Ecto neural progenitor cell (in vitro differentiated cells): ENCODE data around the gene GOLT1A.

ENCODE experiments used
- DNase-seq: peaks from one replicate; pipeline ENCODE4 v3.0.0-alpha.2; 2018; ENCODE audit warnings: low spot score

Gene GOLT1A, protein sequence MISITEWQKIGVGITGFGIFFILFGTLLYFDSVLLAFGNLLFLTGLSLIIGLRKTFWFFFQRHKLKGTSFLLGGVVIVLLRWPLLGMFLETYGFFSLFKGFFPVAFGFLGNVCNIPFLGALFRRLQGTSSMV

DNA sequence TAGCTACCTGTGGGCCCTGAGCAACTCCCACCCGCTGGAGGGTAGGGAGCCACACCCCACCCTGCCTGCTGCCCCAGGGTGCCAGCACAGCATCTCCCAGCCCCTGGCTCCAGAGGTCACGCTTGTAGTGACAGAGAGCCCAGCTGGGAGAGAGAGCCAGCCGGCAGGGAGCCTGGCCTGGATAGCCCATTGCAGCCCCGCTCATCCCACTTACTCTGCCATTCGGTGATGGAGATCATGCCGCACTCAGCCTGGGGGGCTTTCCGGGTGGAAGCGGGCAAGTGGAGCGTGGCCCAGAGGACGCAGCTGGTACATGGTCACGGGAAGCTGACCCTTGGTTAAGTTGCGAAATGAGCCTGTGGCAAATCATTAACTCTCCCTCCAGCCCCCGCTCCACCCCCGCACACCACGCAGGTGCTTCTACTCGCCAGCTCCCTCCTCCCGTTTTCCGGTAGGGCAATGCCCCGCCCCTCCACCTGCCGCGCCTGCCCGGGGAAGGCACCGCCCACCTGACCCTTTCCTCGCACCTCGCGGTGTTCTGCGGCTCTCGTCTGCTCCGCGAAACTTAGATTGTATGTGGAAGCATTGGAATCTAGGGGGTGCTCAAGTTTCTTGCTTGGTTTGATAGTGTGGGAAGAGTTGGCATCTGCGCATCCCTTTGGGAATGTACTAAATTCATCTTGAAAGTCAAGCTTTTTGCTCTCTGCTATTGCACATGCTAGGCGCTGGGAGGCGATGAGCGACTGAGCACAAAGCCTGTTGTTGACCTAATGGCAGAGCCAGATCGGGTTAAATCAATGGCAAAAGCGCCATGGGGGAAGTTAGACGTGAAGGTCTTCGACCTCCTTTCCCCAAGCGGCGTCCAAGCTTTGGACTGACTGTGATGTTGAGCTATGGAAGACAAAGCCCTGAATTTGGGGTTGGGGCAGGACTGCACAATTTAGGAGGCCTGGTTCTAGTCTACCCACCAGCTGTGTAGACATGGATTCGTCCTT lies at the start of gene GOLT1A:
GOLT1A (minus strand) TSS at position 321 of the 995 bp plus-strand sequence; CDS start at position 239, 82 bp downstream.
- peak; percentile 81 for DNase-seq

DNA sequence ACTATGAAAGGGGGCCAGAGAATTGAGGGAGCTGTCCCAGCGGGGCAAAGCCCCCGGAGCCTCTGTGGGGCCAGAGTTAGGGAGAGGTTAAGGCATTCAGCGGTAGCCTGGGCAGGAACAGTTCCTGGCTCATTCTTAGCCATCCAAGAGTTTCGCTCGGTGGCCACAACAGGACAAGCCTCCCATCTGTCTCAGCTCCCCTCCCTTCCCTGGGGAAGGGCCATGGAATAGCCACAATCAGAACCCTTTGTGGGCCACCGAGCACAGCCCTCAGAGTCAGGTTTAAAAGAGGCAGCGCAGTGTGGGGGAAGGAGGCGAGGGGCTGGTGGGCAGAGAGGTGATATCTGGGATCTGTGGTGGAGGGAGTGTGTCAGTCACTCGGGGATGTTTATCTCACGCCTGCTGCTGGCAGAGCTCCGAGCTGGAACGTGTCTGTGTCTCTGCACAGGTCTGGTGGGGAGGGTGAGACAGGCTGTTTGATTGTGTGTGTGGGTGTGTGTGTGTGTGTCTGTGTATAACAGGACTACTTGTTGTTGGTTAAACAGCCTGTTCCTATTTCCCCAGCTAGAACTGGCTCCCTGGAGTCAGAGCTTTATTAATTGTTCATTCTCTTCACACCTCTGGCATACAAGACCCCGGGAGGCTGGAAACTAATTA lies 49.6 kb upstream of the GOLT1A start:
- no peak for DNase-seq

DNA sequence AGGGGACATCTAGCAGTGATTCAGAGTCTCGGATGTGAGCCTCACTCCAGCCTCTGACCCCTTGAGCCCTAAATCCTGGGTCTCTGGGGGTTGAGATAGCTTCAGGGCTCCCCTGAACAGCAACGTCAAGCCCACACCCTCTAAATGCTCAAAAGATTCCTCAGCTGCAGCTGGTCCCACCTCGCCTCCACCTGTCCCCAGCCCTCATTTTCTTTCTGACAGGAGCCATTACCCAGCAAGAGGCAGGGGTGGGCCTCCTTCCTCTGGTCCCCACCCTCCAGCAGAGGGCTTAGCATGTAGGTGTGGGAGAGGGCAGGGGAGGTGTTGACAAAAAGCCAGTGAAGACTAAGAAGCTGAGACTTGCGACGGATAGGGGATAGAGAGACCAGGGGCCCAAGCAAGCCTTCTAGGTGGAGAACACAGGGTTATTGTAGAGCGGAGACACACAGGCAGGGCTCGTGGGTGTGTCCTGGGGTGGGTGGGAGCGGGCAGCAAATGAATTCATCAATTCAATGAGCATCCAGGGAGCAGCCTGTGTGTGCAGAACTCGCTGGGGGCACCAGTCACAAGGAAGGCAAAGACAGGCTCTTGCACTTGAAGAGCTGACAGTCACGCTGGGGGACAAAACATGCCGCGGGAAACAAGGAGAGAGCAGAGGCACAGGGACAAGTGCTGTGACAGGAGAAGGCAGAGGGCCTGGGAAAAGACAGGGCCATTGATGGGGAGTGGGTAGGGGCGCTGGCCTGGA lies 48.9 kb upstream of the GOLT1A start:
- DNase-seq, result no peak

DNA sequence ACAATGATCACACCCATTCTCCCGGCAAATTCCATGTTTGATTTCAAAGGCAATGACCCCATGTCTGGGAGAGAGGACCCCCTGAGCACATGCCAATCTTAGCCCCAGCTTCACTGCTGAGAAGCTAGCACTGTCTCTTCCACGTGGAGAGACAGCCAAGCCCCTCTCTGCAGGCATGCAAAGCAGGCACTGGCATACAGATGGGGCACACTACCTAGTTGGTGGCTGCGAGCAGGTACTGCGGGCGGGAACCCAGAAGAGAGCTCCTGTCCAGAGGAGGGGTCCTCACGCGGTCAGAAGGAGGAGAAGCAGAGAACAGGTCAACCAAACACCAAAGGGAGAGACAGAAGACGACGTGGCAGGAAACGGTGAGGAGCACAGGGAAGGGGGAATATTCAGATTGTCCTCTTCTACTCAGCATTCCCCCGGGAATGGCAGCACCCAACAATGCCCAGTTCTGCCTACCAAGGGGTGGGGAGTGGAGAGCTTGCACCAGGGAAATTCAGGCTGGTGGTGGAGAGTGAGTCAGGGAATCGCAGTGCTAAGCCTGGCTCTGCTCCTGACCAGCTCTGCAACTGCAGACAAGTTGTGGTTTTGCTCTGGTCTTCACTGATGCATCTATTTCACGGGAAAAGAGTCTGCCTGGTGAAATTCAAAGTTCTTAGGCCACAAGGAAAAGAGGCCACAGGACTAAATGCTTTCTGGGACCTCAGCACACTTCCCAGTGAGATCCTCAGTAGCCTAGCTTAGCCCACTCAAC lies 48.1 kb upstream of the GOLT1A start:
- no peak for DNase-seq

DNA sequence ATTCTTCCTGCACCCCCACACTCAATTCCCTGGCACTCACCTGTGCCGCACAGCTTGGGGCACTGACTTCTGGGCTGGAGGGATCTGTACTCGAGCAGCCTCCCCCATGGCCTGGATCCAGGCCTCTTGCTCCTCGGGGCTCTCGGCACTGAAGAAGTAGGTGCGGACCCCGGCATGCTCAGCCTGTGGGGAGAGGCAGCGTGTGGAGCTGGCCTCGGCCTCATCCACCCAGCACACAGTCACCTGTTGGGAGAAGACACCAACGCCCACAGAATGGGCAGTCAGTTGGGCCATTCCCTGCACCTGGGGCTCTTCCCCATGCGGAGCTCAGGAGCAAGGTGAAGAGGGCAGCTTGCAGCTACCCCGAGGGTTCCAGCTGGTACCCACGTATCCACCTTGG lies 47.5 kb upstream of the GOLT1A start:
- DNase-seq, result no peak

DNA sequence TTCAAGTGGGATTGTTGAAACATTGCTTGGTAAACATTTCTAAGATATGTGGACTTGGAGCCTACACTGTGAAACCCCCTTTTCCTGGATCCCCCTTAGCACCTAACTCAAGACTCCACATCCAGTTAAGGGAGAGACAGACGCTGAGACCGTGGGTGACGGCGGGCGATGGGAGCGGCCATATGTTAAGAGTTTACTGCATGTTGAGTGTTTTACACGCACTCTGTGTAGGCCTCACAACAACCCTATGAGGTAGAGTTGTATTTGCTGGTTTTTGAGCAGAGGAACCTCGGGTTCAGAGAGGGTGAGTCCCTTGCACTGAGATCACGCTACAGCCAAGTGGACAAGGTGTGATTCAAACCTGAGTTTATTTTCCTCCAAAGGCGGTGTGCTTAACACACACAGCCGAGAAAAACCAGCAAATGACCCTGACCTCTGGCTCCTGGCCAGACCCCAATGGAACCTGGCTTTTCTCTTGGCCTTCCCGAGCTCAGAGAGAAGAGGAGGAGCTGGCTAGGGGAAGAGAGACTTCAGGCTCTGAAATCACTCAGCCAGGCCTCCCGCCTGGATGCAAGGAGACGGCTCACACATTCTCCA lies 46.9 kb upstream of the GOLT1A start:
- no peak for DNase-seq

DNA sequence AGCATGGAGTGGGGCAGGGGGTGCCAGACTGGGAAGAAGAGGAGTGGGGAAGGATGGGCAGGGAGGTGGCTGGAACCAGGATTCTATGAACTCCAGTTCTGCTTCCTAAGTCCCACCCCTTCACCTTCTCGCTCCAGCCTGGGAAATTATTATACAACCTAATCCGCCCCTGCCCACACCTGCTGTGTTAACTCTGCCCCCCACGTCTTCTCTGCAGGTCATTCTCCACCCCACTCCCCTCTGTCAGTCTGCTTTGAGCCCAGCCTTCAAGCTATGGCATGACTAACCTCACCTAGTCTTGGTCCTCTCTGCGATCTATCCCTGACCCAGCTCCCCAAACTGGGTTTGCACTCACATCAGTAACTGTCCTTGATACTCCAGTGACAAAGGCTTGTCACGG lies 46.0 kb upstream of the GOLT1A start:
- DNase-seq, result no peak

DNA sequence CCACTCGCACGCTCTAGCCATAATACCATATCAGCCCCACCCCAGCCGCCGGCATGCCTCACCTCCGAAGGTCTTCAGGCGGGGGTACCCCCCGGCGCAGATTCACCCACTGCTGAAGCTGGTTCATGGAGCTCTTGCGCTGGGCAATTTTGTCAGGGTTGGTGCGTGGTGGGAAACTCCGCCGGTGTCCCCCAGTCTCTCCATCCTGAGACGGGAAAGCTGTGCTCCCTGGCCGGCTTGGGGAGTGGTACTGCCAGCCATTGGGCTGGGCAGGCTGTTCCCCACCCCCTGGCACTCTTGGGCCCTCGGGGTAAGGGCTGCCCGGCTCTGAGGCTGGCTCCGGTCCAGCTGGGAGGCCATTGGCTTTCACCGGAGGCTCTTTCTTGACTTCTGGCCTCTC lies 45.4 kb upstream of the GOLT1A start:
- DNase-seq, result no peak

DNA sequence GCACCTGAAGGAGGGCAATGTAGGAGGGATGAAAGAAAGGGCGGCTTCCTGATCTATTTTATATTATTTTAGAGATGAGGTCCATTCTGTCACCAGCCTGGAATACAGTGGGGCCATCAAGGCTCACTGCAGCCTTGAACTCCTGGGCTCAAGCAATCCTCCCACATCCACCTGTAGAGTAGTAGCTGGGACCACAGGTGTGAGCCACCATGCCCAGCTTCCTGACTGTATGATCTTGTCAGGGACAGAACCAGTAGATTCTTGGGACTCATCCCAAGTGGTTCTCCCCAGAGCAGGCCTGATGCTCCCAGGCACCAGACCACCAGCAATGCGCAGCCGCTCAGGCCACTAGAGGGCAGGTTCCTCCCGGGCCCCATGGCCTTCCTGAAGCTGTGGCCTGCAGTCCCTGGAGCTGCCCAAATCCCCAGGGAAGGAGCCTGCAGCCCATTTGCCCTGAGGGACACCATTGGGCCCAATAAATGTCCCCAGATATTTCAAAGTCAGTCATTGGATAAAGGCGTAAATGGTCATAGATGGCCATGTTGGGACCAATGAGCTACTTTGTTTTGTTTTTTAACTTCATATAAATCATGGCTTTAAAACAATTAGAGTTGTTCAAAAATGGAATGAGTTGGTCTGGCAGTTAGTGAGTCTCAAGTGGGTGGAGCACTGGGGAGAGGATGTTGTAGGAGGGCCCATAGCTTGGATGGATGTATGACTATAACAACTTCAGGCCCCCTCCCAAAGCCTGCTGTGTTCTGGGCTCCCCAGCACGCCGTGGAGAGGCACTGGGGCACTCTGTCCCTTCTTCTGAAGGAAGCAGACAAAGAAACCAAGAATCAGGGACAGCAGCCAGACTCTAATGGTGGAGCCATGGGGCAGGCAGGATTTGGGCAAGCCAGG lies 44.7 kb upstream of the GOLT1A start:
- DNase-seq, result peak; percentile 84

DNA sequence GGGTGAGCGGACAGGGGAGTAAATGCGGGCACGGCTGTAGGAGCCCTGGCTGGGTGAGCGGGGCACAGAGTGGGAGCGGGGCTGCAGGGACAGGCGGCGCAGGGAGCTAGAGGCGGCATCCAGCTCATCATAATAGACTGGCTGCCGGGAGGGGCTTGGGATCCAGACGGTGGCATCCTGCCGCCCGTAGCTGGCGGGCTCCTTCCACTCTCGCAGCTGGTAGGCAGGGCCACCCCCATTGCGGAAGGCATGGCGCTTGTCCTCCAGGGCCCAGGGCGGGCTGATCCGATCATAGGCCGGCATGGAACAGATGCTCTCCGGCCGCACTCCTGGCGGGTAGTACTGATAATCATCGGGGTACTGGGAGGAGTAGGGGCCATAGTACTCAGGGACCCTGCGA lies 43.7 kb upstream of the GOLT1A start:
- no peak for DNase-seq

DNA sequence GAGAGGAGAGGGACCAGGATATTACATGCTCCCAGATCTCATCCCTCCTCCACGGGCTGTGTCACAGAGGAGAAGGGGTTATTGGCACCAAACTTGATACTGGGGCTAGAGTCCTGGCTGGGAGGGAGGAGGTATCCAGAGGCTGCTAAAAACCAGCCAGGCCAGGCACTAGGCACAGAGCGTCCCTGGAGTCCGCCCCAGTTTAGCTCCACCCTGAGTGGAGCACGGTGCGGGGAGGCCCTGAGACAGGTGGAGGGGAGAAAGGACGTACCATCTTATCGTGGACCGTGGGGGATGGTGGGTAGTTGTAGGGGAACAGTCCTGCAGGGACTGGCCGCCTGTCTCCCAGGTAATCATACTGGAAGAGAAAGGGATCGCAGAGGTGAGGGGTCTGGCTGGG lies 42.7 kb upstream of the GOLT1A start:
- no peak for DNase-seq

DNA sequence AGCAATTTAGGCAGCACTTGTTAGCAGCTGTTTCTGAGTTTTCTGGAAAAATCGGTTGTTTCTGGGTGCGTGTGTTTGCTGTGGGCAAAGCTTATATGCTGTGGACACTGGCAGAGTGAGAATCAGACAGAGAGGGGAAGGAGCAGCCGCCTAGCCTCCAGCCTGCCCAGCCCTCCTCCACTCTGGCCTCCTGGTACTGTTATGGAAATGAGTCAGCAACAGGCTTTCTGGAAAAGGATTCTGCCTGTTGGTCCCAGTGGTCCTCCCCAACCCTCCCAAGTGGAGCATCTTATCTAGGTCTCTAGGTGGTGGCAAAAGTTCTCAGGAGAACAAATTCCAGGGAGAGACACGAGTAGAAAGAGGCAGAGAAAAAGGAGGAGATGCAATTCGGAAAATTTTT lies 42.2 kb upstream of the GOLT1A start:
- no peak for DNase-seq

DNA sequence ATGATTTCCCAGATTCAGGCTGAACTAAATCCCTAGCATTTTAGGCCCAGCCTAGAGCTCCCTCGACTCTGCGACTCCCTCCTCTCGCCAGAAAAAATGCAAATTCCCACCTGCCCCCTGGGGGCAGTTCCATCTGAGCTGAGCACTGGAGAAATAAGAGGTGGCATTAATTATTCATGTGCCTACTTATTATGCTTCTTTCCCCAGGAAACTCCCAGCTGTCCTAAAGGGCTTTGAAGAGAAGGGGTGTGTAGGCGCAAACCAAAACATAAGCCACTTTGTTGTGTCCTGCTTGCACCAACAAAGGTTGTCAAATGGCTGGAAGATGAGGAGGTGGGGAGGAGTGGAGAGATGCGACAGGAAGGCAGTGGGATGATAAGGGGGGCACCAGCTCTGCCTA lies 41.4 kb upstream of the GOLT1A start:
- DNase-seq, result peak; percentile 67

DNA sequence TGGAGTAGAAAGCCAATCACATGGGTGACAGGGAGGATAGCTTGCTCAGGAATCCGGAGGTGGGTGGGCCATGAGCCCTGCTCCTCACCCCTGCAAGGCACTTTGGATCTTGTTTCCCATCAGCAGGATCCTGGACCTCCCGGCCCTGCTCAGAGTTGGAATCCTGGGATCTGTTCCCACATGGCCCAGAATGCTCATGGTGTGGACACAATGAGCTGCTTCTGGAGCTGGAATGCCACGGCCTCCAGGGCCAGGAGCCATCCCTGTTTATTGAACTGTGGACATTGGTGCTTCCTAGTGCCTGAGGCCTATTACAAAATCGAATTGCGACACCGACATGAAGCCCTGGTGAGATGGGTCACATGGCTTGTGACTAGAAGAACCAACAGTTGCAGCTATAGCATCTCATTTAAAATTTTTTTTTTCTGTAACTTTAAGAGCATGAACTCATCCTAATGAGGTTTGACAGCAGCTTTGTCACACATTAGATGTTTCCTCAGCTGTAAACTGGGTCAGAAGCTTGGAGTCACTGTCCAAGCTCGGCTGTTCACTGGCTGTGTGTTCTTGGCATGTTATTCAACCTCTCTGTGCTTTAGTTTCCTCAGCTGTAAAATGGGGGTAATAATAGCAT lies 40.4 kb upstream of the GOLT1A start:
- DNase-seq, result no peak

DNA sequence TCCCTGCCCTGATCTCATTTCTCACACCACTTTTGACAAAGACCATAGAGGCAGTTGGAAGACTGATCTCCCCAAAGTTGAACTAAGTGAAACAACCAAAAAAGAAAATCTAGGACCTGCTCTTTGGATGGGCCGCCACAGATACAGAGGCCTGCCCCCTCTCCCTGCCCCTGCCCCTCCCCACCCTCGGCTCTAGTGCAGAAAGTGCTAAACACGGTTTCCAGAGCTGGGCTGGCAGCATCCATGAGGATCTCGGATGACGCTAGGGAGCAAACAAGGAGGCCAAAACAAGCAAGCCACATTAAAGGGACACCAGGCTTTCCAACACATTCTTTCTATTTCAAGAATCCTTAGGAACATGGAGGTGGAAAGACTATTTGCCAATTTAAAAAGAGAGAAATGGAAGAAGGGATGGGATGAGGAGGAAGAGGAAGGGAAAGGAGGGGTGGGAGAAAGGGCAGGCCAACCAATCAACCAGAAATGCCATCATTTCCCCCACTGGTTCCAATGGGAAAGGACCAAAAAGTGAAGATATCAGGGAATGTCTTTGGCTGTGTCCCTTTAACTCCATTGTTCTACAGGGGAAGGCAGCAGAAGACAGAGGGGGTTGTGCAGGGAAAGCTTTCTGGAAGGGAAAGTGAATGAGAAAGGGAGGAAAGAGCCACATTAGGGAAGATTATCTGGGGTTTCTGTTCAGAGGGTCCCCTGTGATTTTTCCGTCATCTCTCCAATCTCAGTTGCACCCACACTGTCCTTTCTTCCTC lies 38.3 kb upstream of the GOLT1A start:
- DNase-seq, result no peak

DNA sequence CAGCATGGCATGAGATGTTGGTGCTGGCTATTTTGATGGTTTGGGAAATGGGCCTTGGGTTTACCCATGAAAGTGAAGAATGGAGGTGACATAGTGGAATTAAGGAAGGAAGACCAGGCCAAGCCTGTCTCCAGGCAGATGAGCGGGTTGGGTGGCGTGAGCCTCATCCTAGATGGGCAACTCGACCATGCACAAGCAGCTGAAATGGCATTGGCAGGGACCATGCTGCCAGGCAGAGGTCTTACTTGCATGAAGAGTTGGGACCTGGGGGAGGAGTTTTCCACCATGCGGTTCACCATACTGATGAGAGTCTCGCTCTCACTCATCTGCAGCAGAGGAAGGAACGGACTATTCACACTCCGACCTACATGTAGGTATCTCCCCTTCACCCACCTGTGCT lies 37.5 kb upstream of the GOLT1A start:
- DNase-seq, result no peak

DNA sequence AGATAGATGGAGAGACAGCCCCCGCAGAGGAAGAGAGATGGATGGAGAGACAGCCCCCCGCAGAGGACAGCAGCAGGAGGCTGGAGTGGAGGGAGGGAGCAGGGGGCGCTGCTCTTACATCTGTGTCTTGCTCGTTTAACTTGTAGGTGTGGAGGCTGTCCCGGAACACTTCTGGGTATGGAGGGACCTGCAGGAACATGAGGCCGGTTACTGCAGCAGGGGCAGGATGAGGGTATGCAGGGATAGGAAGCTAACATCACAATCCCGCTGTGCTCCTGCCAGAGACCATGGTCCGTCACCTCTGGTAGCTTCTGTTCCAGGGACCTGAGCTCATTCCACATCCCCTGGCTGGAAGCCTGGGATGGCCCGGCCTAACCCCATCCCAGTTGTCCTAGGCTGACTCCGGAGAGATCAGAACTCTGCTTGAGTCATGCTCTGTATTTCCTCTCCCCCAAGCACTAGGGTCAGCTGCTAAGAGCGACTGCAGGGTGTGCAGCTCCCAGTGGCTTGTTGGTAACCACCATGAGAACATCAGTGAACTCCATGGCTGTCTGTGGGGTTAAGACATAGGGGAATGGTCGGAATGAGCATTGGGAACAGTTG lies 36.7 kb upstream of the GOLT1A start:
- no peak for DNase-seq

DNA sequence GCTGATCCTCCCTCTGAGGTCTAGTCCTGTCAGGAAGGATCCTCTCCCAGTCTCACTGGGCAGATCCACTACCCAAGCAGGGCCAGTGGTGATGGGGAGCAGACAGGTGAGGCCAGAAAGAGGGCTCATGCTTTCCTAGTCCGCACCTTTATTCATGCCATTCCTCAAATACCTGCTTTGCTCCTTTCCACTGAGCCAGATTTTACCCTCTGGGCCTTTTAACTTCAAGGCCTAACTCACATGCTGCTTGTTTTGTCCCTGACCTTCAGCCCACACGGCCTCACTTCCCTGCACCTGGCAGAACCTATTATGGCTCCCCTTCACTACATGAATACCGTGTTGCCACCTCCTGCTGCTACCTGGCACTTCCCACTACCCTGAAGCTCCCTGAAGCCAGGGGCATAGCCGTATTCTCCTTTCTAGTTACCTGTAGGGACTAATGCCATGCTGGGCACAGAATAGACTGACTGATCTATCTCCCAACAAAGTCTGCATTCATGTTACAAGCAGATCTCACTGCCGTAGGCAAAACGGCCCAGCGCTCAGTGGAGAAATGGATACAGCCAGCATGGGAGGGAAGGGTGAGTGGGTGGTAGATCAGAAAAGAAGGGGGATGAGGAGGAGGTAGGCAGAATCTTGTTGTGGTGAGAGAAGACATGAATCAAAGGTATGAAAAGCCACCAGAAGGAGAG lies 36.1 kb upstream of the GOLT1A start:
- DNase-seq, result no peak
